K562 (cell line): ENCODE data around the gene ZSCAN22.

Experiments used
- MAFG ChIP-seq: fragments of 450-650 bp; conservative IDR thresholded peaks from 2 replicates; pipeline ENCODE4 v1.6.1; 2016; ENCODE audit warnings: missing genetic modification characterization, missing compliant biosample characterization
- MEF2D ChIP-seq: conservative IDR thresholded peaks from 2 replicates; pipeline ENCODE4 v1.6.1; 2016; ENCODE audit warnings: low read depth, missing genetic modification characterization, missing compliant biosample characterization
- MYC ChIP-seq, 2 experiments: fragments of 250-450 bp in 1 of 2; sonication (Bioruptor Pico) in 1 of 2; IDR thresholded peaks; 2 replicates each; pipeline versions ENCODE4 v1.5.1 to v1.6.1; 2012 to 2021; ENCODE audit warnings: low read depth in 2 of 2, borderline replicate concordance in 1 of 2, improper control_type of control experiment in 1 of 2, low read length in 1 of 2, mild to moderate bottlenecking in 1 of 2, moderate library complexity in 1 of 2
- PCBP1 ChIP-seq: fragments of 200-400 bp; formaldehyde crosslinking; IDR thresholded peaks from 2 replicates; pipeline ENCODE4 v1.6.1; 2018; ENCODE audit warnings: mild to moderate bottlenecking, low read depth, low read length; ENCODE audit not compliant: poor library complexity, severe bottlenecking
- RBM25 ChIP-seq: fragments of 200-400 bp; formaldehyde crosslinking; IDR thresholded peaks from 2 replicates; pipeline ENCODE4 v1.6.1; 2018; ENCODE audit warnings: low read length, low read depth, moderate library complexity; ENCODE audit not compliant: severe bottlenecking
- TRIM24 ChIP-seq, 2 experiments: fragments of 450-650 bp; IDR thresholded peaks; 2 replicates each; pipeline ENCODE4 v1.6.1; 2016
- YY1 ChIP-seq, 3 experiments: IDR thresholded peaks; 2 replicates each; pipeline ENCODE4 v1.6.1; 2011; ENCODE audit warnings: low read length in 2 of 3, mild to moderate bottlenecking in 2 of 3, moderate library complexity in 2 of 3, borderline replicate concordance in 1 of 3, control low read depth in 1 of 3, low read depth in 1 of 3; ENCODE audit not compliant: insufficient read depth in 3 of 3, insufficient replicate concordance in 2 of 3, control insufficient read depth in 1 of 3, insufficient read length in 1 of 3; ENCODE audit errors: extremely low read depth in 1 of 3
- ZBTB7A ChIP-seq: IDR thresholded peaks from 2 replicates; pipeline ENCODE4 v1.6.1; 2011; ENCODE audit warnings: low read depth, mild to moderate bottlenecking, low read length, moderate library complexity, borderline replicate concordance; ENCODE audit not compliant: control insufficient read depth
- TF ChIP-seq, protein P1 (sequence below): sonication (generic); formaldehyde crosslinking; IDR thresholded peaks from 2 replicates; pipeline ENCODE4 v1.5.0; 2020; ENCODE audit warnings: missing genetic modification reagents
- TF ChIP-seq, protein P2 (sequence below), 3 experiments: IDR thresholded peaks in 2 of 3; conservative IDR thresholded peaks in 1 of 3; 2 replicates each; pipeline ENCODE4 v1.5.1; 2011 to 2012; ENCODE audit warnings: low read length in 3 of 3, mild to moderate bottlenecking in 3 of 3, control low read depth in 2 of 3, improper control_type of control experiment in 1 of 3, inconsistent platforms in 1 of 3, low read depth in 1 of 3, mixed read lengths in 1 of 3, moderate library complexity in 1 of 3; ENCODE audit not compliant: insufficient read depth in 2 of 3

DNA sequence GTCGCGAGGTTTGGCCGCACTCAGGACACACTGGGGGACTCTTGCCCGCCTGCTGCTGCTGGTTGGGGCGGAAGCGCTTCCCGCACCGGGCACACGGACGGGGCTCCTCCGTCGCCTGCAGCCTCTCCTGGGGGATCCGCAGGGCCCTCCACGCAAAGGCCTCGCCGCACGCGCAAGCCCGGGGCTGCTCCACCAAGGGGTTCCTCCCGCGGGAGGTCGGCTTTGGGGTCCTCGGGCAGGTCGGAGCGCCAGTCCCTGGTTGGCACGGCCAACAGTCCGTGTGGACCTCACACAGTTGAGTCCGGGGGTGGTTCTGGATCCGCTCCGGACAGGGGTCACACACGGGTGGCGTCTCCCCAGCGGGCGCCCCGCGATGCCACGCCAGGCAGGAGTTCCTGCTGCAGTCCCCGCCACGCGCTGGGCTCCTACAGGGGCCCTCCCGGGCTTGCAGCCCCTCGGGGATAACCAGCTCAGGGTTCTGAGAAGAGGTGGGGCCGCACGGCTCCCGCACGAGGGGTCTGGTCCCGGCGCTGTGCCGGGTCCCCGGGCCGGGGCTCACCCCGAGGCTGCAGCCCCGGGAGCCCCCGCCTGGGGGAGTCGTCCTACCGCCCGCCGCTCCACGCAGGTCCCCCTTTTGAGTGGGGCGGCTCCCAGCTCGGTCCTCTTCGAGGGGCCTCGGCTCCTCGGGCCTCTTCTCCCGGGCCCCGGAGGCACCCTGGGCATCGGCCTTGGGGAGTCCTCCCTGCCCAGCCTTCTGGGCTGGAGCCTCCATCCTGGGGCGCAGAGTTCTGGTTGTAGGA lies 42.0 kb downstream of the ZSCAN22 start:
- no peak for TF ChIP-seq TRIM24 (IDR thresholded peaks at IDR 0.05)
- no peak for TF ChIP-seq MYC (IDR thresholded peaks at IDR 0.05; ENCODE audit: low read depth, low read length)
- TF ChIP-seq MYC (CRISPR knock-in tag; IDR thresholded peaks at IDR 0.05; ENCODE audit: borderline replicate concordance, low read depth) = no peak
- TF ChIP-seq PCBP1 = no peak
- no peak for TF ChIP-seq MAFG
- no peak for TF ChIP-seq YY1 (IDR thresholded peaks at IDR 0.05; ENCODE audit: borderline replicate concordance in 1 of 3, control insufficient read depth in 1 of 3, extremely low read depth in 1 of 3, insufficient read depth in 3 of 3, insufficient read length in 1 of 3, insufficient replicate concordance in 2 of 3, low read depth in 1 of 3, low read length in 2 of 3)
- TF ChIP-seq, protein P1, sequence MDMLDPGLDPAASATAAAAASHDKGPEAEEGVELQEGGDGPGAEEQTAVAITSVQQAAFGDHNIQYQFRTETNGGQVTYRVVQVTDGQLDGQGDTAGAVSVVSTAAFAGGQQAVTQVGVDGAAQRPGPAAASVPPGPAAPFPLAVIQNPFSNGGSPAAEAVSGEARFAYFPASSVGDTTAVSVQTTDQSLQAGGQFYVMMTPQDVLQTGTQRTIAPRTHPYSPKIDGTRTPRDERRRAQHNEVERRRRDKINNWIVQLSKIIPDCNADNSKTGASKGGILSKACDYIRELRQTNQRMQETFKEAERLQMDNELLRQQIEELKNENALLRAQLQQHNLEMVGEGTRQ (CRISPR knock-in tag) = no peak
- no peak for TF ChIP-seq RBM25
- TF ChIP-seq MEF2D (tag) = no peak
- TF ChIP-seq, protein P2, sequence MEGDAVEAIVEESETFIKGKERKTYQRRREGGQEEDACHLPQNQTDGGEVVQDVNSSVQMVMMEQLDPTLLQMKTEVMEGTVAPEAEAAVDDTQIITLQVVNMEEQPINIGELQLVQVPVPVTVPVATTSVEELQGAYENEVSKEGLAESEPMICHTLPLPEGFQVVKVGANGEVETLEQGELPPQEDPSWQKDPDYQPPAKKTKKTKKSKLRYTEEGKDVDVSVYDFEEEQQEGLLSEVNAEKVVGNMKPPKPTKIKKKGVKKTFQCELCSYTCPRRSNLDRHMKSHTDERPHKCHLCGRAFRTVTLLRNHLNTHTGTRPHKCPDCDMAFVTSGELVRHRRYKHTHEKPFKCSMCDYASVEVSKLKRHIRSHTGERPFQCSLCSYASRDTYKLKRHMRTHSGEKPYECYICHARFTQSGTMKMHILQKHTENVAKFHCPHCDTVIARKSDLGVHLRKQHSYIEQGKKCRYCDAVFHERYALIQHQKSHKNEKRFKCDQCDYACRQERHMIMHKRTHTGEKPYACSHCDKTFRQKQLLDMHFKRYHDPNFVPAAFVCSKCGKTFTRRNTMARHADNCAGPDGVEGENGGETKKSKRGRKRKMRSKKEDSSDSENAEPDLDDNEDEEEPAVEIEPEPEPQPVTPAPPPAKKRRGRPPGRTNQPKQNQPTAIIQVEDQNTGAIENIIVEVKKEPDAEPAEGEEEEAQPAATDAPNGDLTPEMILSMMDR (IDR thresholded peaks at IDR 0.05 in 2 of 3, conservative IDR thresholded peaks at IDR 0.05 in 1 of 3; ENCODE audit: insufficient read depth in 2 of 3, low read depth in 1 of 3, low read length in 3 of 3) = no peak
- no peak for TF ChIP-seq ZBTB7A
